Kidney epithelial cell (primary cell): ENCODE results near the gene NSFL1C. TPM values are rescaled to one million over a fixed set of nuclear protein-coding genes. Genes with fewer than 3 reads are reported as not detected.

Source experiments
- DNase-seq: peaks from one replicate; pipeline ENCODE4 v3.0.0-alpha.2; 2010; ENCODE audit warnings: low read depth
- H3K27me3 ChIP-seq: 2 replicates; pipeline ENCODE4 v1.6.0; 2011; ENCODE audit warnings: low read length; ENCODE audit not compliant: control insufficient read depth, insufficient read depth
- H3K36me3 ChIP-seq: 2 replicates; pipeline ENCODE4 v1.5.1; 2011; ENCODE audit warnings: low read length; ENCODE audit not compliant: control insufficient read depth, insufficient read depth
- H3K4me3 ChIP-seq: 2 replicates; pipeline ENCODE4 v1.5.1; 2011; ENCODE audit warnings: low read depth, mild to moderate bottlenecking, control low read depth, low read length
- total RNA-seq: library from RNA; depleted of rRNA; stranded (reverse); fragments of >200 nt; gene quantifications from 2 replicates; pipeline ENCODE4 v1.2.3, GENCODE V29; 2015
- TF ChIP-seq, protein P1 (sequence below): IDR thresholded peaks from 2 replicates; pipeline ENCODE4 v1.5.1; 2011; ENCODE audit warnings: mild to moderate bottlenecking, moderate library complexity, low read length, control low read depth, inconsistent platforms; ENCODE audit not compliant: insufficient read depth, poor library complexity, severe bottlenecking

The NSFL1C gene
- total RNA-seq, 1 donor from 2014 or later: 58.9 TPM

DNA sequence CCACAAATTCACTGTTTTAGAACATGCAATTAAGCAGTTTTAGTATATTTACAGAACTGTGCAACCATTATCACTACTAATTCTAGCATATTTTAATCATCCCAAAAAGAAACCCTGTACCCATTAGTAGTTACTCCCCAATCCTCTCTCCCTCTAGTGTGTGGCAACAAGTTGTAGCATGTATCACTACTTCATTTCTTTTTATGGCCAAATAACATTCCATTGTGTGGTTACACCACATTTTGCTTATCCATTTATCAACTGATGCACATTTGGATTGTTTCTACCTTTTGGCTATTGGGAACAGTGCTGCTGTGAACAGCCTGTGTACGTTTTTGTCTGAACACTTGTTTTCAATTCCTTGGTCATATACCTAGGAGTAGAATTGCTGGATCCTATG, 42.3 kb downstream of the NSFL1C start:
- no peaks in the 10 kb centered on the region for H3K36me3 ChIP-seq
- TF ChIP-seq, protein P1, sequence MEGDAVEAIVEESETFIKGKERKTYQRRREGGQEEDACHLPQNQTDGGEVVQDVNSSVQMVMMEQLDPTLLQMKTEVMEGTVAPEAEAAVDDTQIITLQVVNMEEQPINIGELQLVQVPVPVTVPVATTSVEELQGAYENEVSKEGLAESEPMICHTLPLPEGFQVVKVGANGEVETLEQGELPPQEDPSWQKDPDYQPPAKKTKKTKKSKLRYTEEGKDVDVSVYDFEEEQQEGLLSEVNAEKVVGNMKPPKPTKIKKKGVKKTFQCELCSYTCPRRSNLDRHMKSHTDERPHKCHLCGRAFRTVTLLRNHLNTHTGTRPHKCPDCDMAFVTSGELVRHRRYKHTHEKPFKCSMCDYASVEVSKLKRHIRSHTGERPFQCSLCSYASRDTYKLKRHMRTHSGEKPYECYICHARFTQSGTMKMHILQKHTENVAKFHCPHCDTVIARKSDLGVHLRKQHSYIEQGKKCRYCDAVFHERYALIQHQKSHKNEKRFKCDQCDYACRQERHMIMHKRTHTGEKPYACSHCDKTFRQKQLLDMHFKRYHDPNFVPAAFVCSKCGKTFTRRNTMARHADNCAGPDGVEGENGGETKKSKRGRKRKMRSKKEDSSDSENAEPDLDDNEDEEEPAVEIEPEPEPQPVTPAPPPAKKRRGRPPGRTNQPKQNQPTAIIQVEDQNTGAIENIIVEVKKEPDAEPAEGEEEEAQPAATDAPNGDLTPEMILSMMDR: no peak
- no peak for DNase-seq
- no peak overlapping the region for H3K4me3 ChIP-seq
- H3K27me3 ChIP-seq: no peaks in the 10 kb centered on the region

DNA sequence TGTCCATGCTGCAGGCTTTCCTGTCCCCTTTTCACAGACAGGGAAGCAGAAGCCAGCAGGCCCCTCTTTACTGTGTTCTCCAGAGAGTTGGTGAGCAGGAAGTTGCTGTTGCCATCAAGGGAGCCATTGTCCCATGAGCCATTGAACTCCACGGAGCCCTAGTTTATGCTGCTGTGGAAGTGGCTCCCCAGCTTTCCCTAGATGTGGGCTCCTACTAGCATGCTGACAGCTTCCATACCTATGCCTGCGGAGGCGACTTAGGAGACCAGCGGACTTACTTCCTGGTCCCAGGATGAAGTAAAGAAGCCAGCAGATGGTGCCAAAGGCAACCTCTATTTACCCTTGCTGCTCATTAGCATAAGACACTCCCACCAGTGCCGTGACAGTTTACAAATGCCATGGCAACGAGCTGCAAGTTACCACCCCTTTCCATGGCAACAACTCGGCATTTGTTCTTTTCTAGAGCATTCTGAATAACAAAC, 43.0 kb downstream of the NSFL1C start:
- H3K4me3 ChIP-seq: no peak overlapping the region
- no peak for DNase-seq
- H3K27me3 ChIP-seq: no peaks in the 10 kb centered on the region
- TF ChIP-seq, protein P1: no peak
- no peaks in the 10 kb centered on the region for H3K36me3 ChIP-seq

DNA sequence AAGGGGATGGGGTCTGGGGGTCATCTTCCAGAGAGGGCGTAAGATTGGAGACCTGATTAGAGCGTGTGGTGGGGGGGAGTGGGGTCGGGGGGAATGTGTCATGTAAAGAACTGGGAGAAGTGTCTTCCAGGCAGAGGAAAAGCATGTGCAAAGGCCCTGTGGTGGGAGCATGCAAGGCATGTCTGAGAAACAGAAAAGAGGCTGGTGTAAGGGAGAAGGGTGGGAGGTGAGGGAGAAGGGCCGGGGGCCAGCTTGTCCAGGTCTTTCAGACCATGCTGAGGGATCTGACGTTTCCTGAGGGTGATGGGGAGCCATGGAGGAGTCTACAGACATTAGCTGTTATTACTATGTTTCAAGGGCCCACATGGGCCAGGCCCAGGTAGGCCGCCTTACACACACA, 43.4 kb downstream of the NSFL1C start:
- Histone ChIP-seq H3K4me3 (no peak overlapping the region), H3K36me3 (no peaks in the 10 kb centered on the region), H3K27me3 (no peaks in the 10 kb centered on the region)
- TF ChIP-seq, protein P1: no peak
- no peak for DNase-seq

DNA sequence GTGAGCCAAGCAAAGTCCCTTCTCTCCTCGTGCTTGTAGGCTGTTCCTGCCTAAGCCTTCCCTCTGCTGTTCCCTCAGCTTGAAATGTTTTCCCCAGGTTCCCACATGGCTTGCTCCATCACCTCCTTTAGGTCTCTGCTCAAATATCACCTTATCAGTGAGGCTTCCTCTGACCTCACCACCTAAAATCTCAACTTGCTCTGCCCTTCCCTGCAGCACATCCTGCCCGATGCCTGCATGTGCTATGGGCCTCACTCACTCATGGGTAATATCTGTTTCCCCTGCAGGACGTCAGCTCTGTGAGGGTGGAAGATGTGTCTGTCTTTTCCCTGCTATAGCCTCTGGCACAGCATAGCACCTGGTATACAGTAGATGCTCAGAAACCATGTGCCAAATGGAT, 43.9 kb downstream of the NSFL1C start:
- Histone ChIP-seq H3K36me3 (no peaks in the 10 kb centered on the region), H3K27me3 (no peaks in the 10 kb centered on the region), H3K4me3 (no peak overlapping the region)
- TF ChIP-seq, protein P1: no peak
- DNase-seq: no peak

DNA sequence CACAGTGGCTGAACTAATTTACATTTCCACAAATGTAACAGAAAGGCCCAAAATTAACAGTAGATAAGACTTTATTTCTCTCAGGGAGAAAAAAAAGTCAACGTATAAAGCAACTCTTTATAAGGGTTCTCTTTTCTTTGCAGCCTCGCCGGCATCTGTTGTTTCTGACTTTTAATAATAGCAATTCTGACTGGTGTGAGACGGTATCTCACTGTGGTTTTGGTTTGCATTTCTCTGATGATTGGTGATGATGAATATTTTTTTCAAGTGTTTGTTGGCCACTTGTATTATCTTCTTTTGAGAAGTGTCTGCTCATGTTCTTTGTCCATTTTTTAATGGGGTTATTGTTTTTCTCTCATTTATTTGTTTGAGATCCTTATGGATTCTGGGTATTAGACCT, 46.6 kb downstream of the NSFL1C start:
- no peak for DNase-seq
- Histone ChIP-seq H3K36me3 (no peaks in the 10 kb centered on the region), H3K4me3 (no peak overlapping the region), H3K27me3 (no peaks in the 10 kb centered on the region)
- TF ChIP-seq, protein P1: no peak

DNA sequence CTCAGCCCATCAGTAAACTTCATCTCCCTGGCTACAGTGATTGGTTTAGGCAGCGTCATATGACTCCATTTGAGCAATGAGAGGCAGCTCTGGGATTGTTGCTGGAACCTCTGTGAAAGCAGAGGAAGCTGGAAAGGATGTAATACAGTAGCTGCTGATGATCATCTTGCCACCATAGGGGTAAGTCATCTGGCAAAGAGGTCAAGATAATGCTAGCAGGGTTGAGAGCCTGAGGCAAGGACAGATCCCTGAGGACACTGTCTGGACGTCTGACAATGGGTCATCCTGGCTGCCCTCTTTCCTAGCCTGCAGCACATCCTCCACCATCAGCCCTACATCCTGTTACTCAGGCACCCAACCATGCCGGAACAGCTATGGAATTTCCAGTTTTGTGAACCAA, 48.3 kb downstream of the NSFL1C start:
- TF ChIP-seq, protein P1: no peak
- DNase-seq: no peak
- H3K36me3 ChIP-seq: no peaks in the 10 kb centered on the region
- no peak overlapping the region for H3K4me3 ChIP-seq
- no peaks in the 10 kb centered on the region for H3K27me3 ChIP-seq
